Stromal cell of bone marrow (primary cell): Measurements from ENCODE around the gene CUTC.
"Not testable (repeated sequence)": the region's sequence is repeated elsewhere in the genome, so short reads cannot be mapped to it uniquely, and the experiment has no call there.

Source experiments
- DNase-seq: peaks from one replicate; pipeline ENCODE4 v3.0.0-alpha.2; 2012; ENCODE audit warnings: low read depth

Gene CUTC

GRCh38 chr10:99732033-99732842 lies at the start of gene CUTC, which contains the start of gene COX15:
Gene CUTC (plus strand): TSS chr10:99732234. CDS start chr10:99732349, 115 bp downstream.
Gene COX15 (minus strand): TSS chr10:99732127. CDS start chr10:99732049, 78 bp downstream.
- DNase-seq, result peak; percentile 94

- no peak for DNase-seq
These were observed 49.3 kb upstream of the CUTC start for GRCh38 chr10:99682752-99683151.

- no peak for DNase-seq
These were observed 46.5 kb upstream of the CUTC start for GRCh38 chr10:99685597-99685967.

- DNase-seq, result no peak
These were observed 42.6 kb upstream of the CUTC start for GRCh38 chr10:99689461-99689860.

GRCh38 chr10:99693933-99694583 lies 38.0 kb upstream of the CUTC start:
- peak; percentile 66 for DNase-seq

- no peak for DNase-seq
These were observed 36.3 kb upstream of the CUTC start for GRCh38 chr10:99695761-99696160.

GRCh38 chr10:99698504-99699080 lies 33.4 kb upstream of the CUTC start:
- no peak for DNase-seq

- no peak for DNase-seq
These were observed 31.4 kb upstream of the CUTC start for GRCh38 chr10:99700649-99701048.

- no peak for DNase-seq
These were observed 23.5 kb upstream of the CUTC start for GRCh38 chr10:99708428-99709012.

- DNase-seq, result peak; percentile 55
These were observed 22.4 kb upstream of the CUTC start for GRCh38 chr10:99709480-99710229.

- DNase-seq, result peak; percentile 59
These were observed 20.8 kb upstream of the CUTC start for GRCh38 chr10:99711129-99711719.

GRCh38 chr10:99714446-99714845 lies 17.6 kb upstream of the CUTC start:
- DNase-seq, result no peak

GRCh38 chr10:99720387-99720786 lies 11.6 kb upstream of the CUTC start:
- no peak for DNase-seq

- no peak for DNase-seq
These were observed 2.0 kb upstream of the CUTC start for GRCh38 chr10:99730026-99730425.

- no peak for DNase-seq
These were observed 565 bp upstream of the CUTC start for GRCh38 chr10:99731306-99732032.

- no peak for DNase-seq
These were observed 1.3 kb downstream of the CUTC start for GRCh38 chr10:99733366-99733765.

- DNase-seq, result not testable (repeated sequence)
These were observed 2.1 kb downstream of the CUTC start for GRCh38 chr10:99734111-99734510.

- DNase-seq, result no peak
These were observed 8.2 kb downstream of the CUTC start for GRCh38 chr10:99740260-99740659.

GRCh38 chr10:99740933-99741559 lies 9.0 kb downstream of the CUTC start:
- DNase-seq, result no peak

- DNase-seq, result peak; percentile 17
These were observed 10.2 kb downstream of the CUTC start for GRCh38 chr10:99742254-99742653.
